ENCODE data around the gene SLC25A13.

Gene SLC25A13

DNA sequence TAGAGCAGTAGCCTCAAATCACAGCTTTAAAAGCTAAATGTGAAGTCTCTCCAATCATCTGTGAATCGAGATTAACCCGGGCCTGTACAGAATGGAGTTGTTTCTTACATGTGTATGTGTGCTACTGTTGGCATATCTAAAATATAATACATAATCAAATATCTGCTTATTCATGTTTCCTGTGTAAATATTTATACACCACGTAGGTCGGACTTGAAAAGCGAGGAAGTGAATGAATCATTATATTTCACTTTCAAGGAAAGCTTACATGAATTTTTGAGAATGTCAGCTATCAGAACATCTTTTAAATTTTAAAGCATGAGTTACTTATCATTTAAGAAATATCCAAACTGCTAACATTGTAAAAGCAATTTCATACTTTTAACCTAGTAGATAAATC, 233.3 kb downstream of the SLC25A13 start:
- DNase-seq (ENCODE audit: low spot score) = no peak

DNA sequence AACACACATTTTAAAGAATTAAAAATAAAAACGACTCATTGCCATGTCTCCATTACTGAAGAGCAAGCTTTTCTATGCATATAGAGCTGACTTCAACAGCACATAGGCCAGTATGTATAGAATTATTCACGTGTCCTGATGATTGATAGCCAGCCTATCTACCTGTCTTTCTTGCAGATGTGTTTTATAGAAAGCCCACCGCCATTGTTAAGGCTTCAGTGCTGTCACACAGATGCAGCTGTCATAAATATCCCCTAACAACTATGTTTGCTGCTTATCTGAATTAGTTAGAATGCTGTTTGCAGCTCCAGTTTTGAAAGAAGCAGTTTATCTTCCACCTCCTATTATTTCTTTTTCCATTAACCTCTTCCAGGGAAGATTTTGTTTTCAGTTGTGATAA, 235.9 kb downstream of the SLC25A13 start:
- DNase-seq (ENCODE audit: low spot score) = no peak

- no peak for DNase-seq (ENCODE audit: low spot score)
These were observed 236.9 kb downstream of the SLC25A13 start for GRCh38 chr7:96084881-96085553.

DNA sequence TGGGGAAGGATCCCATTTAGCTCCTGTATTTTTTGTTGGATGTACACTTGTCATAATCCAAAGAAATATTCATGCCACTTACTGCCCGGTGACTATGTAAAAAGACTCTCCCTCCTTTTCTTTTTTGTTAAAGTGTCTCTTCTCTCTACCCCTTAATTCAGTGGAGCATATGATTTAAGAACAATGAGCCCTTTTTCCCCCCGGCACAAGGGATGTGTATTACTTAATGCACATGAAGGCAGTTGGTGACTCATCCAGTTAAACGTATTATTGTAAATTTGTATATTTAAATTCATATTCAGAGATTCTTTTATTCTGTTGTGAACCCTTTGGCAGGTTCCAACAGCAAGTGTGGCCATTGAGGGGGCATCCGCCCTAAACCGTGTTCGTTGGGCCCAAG, 241.9 kb downstream of the SLC25A13 start:
- DNase-seq (ENCODE audit: low spot score) = no peak

DNA sequence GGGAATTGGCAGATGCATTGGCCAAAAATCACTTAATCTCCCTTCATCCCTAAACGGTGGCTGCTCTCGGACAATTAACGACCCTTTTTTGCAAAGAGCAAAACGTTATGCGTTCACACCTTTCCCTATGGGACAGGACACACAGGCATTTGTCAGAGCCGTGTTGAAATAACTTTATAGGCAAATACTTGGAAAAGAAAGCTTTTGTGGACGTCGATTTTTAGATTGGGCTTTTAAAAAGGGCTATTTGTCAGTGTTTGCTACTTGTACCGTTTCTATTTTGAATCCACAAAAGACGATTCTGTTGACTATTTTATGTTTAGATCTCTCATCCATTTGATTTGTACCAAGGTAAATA, 245.6 kb downstream of the SLC25A13 start:
- no peak for DNase-seq (ENCODE audit: low spot score)

DNA sequence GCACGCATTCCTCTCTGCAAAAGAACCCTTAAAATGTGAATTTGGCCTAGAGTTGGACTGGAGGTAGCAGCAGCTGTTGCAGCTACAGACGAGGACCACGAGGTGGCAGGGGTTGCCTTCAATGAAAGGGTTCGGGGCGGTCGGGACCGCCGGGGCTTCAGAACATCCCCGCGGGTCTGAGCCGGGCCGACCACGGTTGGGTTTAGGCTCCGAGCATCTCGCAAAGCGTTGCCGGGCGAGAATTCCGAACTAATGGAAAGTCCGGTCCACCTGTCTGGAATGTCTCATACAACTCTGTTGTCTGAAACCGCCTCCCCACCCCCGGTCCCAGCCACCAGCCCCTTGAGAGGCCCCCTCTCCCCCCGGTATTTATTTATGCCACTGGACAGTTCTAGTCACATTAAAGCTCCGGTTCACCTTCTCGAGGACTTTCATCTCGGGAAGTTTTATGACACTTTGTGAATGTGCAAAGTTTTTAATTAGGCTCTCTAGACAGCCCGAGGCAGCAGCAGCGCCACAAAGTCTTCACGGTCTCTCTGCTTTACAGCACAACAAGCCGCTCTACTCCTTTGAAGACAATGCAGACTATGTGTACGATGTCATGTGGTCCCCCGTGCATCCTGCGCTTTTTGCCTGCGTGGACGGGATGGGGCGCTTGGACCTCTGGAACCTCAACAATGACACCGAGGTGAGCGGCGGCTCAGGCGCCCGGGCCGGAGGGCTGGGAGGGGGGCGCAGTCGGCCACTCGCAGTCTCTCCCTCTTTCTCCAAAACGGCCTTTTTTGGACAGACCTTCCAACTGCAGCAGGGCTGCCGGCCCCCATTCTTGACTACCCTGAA, 246.2 kb downstream of the SLC25A13 start:
- DNase-seq (ENCODE audit: low spot score) = no peak

DNA sequence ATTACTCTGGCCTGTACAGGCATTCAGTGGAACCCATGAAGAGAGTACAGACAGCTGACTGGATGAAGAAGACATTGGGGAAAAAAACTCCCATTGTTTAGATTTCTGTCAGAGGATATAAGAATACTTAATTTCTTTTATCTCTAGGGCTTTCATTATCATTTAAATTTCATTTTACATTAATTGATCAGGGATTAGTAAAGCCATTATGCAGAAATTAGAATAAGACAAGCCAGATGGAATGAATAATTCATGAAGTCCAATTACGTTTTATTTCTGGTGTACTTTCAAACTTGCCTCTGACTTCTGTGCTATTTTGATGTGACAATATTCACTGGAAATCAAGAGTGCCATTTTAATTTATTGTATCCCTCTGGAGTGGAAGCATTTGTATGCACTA, 247.0 kb downstream of the SLC25A13 start:
- no peak for DNase-seq (ENCODE audit: low spot score)

All from hematopoietic multipotent progenitor cell treated with erythropoietin and hydrocortisone succinate and interleukin-3 and kit ligand, for 17 days (in vitro differentiated cells).